ENCODE measurements around the gene RYR2. TPM values are rescaled to one million over a fixed set of nuclear protein-coding genes. Genes with fewer than 3 reads are reported as not detected.

The RYR2 gene
- total RNA-seq, 1 donor from 2014 or later, result 4.8 TPM

DNA sequence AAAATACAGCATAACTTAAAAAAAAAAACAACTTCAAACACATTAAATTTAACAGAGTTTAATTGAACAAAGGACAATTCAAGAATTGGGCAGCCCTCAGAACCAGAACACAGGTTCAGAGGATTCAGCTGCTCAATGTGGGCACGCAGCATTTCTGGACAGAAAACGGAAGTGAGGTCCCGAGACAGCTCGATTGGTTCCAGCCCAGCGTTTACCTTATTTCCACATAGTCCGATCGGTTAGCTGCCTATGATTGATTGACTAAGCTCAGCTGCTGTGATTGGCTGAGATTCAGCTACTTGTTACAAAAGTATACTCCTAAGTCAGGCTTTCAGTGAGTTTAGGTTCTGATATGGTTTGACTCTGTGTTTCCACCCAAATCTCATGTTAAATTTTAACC is 815.5 kb downstream of the RYR2 start:
- ATAC-seq, result no peak
- H3K27me3 ChIP-seq (ENCODE audit: low read depth), result no peaks in the 10 kb centered on the region

DNA sequence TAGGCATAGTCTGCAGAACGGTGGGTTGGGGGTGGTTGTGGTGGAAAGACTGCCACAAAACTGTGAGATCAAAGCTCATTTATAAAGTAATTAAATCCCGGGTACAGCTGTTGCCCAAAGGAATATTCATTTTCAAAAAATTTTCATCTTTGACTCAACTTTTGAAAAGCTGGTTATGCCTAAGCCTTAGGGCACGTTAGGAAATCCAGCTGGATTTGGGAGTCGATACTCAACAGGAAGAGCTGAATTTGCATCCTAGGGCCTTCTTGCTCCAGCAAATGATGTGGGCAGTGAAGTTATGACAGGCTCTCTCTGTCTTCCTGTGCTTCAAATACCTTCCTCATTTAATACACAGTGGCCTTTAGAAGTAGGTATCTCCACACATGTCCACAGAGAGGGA is 817.0 kb downstream of the RYR2 start:
- no peaks in the 10 kb centered on the region for H3K4me1 ChIP-seq
- DNase-seq (no peak), ATAC-seq (no peak)
- no peaks in the 10 kb centered on the region for H3K9me3 ChIP-seq
- no peaks in the 10 kb centered on the region for H3K27me3 ChIP-seq (ENCODE audit: low read depth)
- no peak overlapping the region for H3K4me3 ChIP-seq
- H3K27ac ChIP-seq, result no peak overlapping the region
- TF ChIP-seq, protein P1, sequence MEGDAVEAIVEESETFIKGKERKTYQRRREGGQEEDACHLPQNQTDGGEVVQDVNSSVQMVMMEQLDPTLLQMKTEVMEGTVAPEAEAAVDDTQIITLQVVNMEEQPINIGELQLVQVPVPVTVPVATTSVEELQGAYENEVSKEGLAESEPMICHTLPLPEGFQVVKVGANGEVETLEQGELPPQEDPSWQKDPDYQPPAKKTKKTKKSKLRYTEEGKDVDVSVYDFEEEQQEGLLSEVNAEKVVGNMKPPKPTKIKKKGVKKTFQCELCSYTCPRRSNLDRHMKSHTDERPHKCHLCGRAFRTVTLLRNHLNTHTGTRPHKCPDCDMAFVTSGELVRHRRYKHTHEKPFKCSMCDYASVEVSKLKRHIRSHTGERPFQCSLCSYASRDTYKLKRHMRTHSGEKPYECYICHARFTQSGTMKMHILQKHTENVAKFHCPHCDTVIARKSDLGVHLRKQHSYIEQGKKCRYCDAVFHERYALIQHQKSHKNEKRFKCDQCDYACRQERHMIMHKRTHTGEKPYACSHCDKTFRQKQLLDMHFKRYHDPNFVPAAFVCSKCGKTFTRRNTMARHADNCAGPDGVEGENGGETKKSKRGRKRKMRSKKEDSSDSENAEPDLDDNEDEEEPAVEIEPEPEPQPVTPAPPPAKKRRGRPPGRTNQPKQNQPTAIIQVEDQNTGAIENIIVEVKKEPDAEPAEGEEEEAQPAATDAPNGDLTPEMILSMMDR (IDR thresholded peaks at IDR 0.05), result no peak
- intact Hi-C loops (cut with DNase I), result no loop called here
- H3K36me3 ChIP-seq, result no peaks in the 10 kb centered on the region

More for the DNA sequence above, 815.5 kb downstream of the RYR2 start:
- H3K9me3 ChIP-seq, result no peaks in the 10 kb centered on the region
- DNase-seq, result no peak
- no peak overlapping the region for H3K27ac ChIP-seq
- no peak overlapping the region for H3K4me3 ChIP-seq
- no peaks in the 10 kb centered on the region for H3K4me1 ChIP-seq
- no peaks in the 10 kb centered on the region for H3K36me3 ChIP-seq
- TF ChIP-seq, protein P1 (IDR thresholded peaks at IDR 0.05), result no peak
- intact Hi-C loops (cut with DNase I), result no loop called here

DNA sequence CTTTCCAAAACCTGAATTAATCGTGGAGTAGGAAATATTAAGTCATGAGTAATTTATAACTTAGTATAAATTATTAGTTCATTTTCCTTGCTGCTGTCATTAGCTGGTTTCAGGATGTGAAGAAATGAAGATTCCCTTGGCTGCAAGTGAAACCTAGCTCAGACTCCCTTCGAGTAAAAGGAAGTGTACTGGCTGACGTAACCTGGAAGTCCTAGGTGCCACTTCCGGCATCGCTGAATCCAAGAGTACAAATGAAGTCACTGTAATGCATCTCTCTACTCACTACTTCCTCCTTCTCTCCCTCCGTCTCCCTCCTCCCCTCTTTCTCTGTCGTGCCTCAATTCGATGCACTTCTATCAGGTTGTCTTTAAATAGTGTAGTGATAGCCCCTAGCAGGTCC is 820.0 kb downstream of the RYR2 start:
- ATAC-seq, result no peak
- no peak overlapping the region for H3K4me3 ChIP-seq
- H3K36me3 ChIP-seq, result no peaks in the 10 kb centered on the region
- DNase-seq, result no peak
- TF ChIP-seq, protein P1 (IDR thresholded peaks at IDR 0.05), result no peak
- H3K27ac ChIP-seq, result no peak overlapping the region
- no peaks in the 10 kb centered on the region for H3K9me3 ChIP-seq
- no peaks in the 10 kb centered on the region for H3K4me1 ChIP-seq
- no peaks in the 10 kb centered on the region for H3K27me3 ChIP-seq (ENCODE audit: low read depth)
- intact Hi-C loops (cut with DNase I), result no loop called here

DNA sequence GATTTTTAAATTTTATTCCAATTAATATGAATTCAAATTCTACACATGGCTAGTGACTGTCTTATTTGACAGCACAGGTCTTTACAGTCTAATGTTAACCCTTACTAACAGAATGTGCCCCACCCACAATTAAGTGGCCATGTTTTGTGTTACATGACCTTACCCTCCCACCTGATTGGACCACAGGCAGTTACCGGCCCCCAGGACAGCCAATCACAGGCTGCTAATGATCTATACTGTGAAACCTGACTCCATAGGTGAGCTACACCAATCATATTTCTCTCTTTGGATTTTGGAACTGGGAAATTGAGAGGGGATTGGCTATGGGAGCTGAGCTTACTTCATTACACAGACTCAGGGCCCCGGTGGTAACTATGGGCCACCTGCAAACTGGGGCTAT is 821.2 kb downstream of the RYR2 start:
- no peak for ATAC-seq

DNA sequence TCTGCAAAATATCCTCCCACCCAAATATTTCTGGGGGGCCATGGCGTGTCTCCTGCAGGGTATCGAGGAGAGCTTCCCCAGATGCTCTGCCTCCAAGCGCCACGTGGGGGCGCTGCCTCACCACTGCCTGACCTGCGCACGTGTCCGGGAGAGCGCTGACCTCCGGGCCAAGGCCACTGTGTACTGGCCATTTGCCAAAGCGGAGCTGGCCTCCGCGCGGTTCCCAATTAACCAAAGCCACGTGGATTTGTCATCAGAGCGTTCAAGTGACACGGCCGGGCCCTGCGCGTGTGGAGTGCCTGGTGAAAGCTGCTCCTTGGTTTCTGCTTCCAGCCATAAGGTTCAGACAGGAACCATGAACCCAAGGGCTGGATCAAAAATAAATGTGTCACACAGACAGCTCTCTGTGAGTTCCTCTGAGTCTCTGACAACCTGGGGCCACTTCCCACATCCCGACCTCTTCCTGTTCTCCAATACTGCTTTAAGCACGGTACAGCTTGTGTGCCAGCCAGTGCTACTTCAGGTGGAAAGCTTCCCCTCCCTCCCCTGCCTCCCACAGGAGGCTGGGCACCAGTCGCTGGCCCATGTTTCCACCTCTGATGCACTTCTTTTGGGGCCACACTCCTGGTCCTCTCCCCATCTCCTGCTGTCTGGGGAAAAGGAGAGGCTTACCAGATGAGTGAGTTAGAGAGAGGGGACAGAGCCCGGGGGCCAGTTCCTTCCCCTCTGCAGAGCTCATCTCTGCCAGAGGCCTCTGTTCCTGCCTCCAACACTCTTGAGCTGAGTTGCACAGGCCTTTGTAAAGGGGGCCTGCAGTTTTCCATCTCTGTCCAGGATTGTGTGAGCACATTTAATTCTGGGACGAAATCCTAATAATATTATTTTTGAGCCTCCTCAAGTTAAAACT is 822.6 kb downstream of the RYR2 start:
- intact Hi-C loops (cut with DNase I), result no loop called here
- Histone ChIP-seq H3K36me3 (no peaks in the 10 kb centered on the region), H3K27me3 (ENCODE audit: low read depth) (no peaks in the 10 kb centered on the region), H3K4me3 (no peak overlapping the region), H3K27ac (no peak overlapping the region), H3K4me1 (no peaks in the 10 kb centered on the region), H3K9me3 (no peaks in the 10 kb centered on the region)
- peak; percentile 76 for DNase-seq
- TF ChIP-seq, protein P1 (IDR thresholded peaks at IDR 0.05), result peak; percentile 77
- ATAC-seq, result peak; percentile 86 to 92

More for the DNA sequence above, 821.2 kb downstream of the RYR2 start:
- no peak for DNase-seq
- no peaks in the 10 kb centered on the region for H3K36me3 ChIP-seq
- no peaks in the 10 kb centered on the region for H3K27me3 ChIP-seq (ENCODE audit: low read depth)
- H3K27ac ChIP-seq, result no peak overlapping the region
- intact Hi-C loops (cut with DNase I), result no loop called here
- H3K4me1 ChIP-seq, result no peaks in the 10 kb centered on the region
- TF ChIP-seq, protein P1 (IDR thresholded peaks at IDR 0.05), result no peak
- no peak overlapping the region for H3K4me3 ChIP-seq
- no peaks in the 10 kb centered on the region for H3K9me3 ChIP-seq

Data from lower lobe of right lung (tissue), 2 donors.